GM19351 (cell line): ENCODE data around the gene TRPM6.

Experiments
- ATAC-seq: cut with Tn5 transposase; IDR thresholded peaks from one replicate; pipeline ENCODE4 v1.9.1; 2021; ENCODE audit warnings: mild to moderate bottlenecking, moderate library complexity; ENCODE audit not compliant: unreplicated experiment

TRPM6 gene

DNA sequence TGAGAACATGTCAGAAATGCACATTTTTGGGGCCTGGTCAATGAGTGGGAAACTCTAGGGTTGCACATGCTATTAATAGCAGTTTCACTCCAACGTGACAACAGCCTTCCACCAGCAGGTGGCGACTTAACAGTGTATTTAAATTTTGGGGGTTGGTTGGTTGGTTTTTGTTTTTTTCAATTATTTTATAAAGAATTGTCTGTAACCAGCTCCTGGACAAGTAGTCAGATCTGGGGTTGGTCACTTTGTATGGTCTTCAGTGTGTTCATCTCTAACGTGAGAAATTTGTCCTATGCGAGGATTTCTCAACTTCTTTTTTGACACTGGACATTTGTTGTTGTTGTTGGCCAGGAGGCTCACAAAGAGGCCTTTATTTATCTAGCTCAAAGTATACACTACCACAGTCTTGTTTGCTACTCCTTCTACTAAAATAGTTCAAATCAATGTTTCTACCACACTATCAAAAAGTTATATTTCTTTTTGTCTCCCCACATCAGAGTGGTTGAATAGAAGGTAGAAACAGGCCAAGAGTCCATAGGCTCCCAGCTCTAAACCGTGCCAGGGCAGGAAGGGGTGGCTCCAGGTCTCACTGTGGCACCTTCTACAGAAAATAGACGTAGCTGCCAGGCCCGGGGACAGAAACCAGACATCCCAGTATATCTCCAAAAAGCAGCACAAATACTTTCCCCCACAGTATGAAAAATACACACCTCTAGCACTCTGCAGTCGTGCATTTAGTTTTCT lies 110.4 kb downstream of the TRPM6 start:
- ATAC-seq, result peak; percentile 66

DNA sequence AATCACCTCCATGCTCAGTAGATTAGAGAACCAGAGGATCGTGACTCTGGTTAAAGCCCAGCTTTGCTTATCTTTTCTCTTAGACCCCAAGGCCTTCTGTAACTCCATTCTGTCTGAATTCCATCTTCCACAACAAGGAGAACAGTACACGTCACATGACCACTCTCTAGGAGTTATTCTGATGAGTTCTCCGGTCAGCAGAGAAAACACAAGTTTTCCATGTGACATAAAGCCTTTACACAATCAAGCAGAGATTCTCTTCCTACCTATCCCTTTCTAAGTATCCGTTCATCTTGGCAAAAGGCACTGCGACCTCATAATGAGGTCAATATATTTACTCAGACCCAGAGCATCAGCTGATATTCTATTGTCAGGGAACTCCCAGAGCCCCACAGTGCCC lies 112.3 kb downstream of the TRPM6 start:
- no peak for ATAC-seq

DNA sequence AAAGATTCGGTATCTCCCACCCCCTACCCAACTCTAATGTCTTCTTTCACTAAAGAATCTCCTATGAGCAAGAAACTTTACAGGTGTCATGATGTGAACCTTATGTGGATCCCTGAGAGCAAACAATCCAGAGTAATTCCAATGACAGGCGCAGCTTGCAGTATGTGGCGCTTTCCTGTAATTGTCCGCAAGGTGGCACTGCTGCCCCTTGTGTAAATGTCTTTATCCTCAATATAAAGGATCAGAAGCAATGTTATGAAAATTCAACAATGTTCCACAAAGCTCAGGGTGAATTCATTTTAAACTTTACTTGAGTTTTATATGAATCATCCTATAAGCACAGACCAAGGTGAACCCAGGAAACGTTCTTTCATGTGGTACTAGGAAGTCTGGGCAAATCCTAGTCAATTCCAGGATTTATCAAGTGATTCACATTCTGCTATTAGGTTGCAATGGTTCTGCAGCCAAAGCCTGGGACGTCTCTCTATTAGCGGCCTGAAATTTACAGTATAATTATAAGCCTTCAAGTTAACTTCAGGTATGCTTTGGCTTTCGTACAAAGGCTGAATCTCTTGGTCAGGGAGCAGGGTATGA lies 113.7 kb downstream of the TRPM6 start:
- peak; percentile 34 for ATAC-seq

DNA sequence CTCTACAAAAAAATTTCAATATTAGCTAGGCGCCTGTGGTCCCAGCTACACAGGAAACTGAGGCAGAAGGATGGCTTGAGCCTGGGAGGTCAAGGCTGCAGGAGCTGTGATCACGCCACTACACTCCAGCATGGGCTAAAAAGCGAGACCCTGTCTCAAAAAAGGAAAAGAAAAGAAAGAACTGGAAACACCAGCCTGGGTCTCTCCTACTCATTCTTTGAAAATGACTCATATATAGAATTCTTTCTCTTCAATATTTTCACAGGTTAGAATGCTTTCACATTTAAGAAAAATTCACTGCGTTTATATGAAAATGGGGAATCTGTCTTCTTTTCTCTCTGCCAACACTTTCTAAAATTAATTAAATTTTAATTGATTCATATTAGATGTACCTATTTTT lies 115.6 kb downstream of the TRPM6 start:
- peak; percentile 60 for ATAC-seq

DNA sequence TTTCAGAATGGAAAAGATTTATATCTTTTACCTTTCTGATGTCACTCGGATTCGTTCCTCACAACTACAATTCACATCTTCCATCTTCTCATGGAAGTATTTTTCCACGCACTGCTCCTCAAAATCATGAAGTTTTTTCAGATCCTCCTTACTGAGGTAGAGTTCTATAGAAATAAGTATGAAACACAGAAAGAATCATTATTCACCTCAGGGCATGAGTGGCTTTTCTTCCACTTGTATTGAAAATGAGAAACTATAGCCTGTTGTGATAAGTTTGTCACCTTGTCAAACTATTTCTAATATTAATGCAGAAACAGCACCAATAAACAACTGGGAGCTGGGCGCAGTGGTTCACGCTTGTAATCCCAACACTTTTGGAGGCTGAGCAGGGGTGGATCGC lies 116.0 kb downstream of the TRPM6 start:
- ATAC-seq, result no peak

DNA sequence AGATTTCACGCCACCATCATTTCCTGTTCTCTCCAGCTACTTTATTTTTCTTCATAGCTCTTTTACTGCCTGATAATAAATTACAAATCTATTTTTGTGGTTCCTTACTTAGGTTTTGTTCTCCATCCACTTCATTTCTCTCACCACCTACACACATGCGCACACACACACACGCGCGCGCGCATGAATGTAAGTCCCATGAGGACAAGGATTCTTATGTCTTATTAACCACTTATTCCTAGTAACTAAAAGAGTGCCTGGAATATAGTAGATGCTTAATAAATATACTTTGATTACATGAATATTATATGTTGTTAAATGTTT lies 116.5 kb downstream of the TRPM6 start:
- ATAC-seq, result no peak

DNA sequence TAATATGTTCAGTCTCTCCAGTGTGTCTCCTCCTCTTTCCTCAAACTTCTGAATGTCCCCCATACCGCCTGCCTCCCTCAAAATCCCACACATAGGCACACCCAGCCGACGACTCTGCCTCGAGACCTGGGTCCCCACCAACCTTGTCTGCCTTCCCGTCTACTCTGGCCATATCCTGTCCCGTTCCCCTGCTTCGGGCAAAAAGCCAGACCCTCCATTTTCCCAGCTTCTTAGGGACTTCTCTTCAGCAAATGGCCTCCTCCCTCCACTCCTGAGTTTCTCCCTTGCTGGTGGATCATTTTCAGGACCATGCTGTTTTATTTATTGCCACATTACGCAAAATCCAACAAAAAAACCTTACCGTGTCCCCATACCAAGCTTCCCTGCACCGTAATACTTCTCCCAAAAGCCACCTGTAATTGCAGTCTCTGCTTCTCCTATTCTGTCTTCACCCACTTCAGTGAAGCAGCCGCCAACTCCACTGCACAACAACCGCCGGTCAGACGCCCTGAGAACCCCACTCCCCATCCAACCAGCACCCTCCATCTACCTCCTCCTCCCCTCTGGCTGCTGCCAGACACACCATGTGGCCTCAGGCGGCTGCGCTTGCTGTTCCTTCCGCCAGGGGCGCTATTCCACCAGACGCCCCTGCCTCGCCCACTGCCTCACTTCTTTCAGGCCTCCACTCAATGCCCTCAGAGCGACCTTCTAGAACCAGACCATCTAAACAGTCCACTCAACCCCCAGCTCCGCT lies 117.0 kb downstream of the TRPM6 start:
- ATAC-seq, result peak; percentile 72

DNA sequence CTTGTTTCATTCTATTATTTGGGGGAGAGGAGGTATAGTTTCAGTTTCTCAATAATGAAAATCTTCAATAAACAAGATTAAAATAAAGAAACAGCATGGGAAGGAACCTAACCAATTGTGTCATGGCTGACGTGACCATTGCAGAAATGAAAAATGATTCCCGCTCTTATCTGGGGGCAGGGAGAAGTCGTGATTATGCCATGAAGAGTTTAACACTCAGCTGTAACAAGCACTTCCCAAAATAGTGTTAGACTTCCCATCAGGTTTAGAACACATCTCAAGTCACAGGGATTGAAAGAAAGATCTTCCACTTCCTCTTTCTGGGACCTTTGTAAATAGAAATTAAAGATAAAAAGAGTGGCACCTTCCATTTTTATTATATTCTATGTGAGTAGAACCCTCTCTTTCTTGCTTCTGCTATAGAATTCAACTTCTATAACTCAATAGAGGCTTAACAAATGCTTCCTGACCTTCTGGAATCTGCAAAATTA lies 122.2 kb downstream of the TRPM6 start:
- ATAC-seq, result no peak

DNA sequence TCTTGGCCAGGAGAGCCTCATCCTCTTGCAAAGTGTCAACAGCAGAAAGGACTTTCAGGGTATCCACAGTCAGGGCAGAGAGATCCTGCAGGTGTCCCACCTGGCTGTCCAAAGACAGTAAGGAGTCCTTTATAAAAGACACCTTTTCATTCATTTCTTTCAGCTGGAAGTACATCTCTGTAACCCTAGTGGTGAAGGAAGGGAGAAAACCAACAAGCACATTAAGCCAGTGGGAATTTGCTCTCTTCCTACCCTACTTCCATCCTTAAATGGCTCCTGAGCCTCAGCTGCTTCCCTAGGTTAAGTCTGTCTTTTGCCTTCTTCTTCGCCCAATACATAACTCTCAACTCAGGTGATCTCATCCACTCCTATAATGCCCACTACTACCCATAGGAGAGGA lies 124.8 kb downstream of the TRPM6 start:
- ATAC-seq, result no peak

DNA sequence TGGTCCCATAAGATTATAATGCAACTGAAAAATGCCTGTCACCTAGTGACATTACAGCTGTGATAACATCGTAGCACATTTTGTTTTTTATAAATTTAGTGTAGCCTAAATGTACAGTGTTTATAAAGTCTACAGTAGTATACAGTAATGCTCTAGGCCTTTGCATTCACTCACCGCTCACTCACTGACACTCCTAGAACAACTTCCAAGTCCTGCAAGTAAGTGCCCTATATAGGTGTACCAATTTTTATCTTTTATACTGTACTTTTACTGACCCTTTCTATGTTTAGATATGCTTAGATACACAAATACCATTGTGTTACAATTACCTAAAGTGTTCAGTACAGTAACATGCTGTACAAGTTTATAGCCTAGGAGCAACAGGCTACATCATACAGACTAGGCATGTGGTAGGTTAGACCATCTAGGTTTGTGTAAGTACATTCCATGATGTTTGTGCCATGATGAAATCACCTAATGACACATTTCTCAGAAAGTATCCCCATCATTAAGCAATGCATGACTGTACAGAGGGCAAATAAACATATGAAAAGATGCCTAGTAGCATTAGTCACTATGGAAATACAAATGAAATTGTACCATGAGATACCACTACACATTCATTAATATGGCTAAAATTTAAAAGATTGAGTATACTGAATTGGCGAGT lies 127.6 kb downstream of the TRPM6 start:
- no peak for ATAC-seq

DNA sequence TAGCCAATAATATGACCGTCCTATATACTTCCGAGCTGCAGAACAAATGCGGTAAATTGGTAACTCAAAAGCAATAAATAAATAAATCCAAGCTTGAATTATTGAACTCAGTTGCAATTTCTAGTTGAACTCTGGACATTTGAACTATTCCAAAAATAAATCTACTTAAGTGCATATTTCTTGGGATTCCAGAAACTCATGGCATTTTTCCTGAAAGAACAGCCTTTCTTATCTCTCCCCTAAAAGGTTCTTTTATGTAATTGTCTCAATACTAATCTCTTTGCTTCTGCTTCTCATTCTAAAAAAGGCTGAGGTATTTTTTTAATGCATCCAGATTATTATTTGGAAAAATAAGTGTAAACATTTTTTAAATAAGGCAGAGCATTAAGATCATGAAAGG lies 131.7 kb downstream of the TRPM6 start:
- no peak for ATAC-seq

DNA sequence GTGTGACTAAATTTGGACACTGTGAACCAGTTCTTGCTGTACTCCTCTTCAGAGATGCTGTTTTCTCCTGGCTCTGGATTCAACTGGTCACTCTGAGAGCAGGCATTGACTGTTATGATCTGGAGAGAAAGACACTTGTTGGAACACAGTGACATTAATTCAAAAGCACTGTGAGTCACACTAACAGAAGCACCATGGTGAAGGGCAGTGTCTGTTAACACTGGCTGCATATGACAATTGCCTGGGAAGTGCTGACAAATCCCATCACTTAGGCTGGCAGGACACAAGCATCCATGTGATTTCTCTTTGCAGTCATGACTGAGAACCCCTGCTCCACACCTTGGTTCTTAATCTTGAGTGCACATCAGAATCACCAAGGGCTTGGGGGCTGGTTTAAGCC lies 132.4 kb downstream of the TRPM6 start:
- no peak for ATAC-seq

DNA sequence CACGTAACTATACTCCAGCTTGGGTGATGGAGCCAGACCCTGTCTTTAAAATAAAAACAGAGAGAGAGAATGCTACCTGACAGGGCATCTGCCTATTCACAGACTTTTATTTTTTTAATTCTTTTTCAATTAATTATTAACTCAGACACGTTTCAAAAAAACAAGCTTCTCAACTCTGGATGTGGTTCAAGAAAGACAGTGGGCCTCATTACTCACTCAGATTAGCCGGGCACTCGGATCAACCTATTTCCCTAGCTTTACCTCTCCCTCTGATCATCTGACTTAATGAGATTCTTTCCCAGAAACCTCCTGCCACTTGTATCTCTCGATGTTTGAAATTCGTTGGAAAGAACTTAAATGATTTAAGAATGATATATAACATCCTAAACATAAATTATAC lies 134.1 kb downstream of the TRPM6 start:
- no peak for ATAC-seq

DNA sequence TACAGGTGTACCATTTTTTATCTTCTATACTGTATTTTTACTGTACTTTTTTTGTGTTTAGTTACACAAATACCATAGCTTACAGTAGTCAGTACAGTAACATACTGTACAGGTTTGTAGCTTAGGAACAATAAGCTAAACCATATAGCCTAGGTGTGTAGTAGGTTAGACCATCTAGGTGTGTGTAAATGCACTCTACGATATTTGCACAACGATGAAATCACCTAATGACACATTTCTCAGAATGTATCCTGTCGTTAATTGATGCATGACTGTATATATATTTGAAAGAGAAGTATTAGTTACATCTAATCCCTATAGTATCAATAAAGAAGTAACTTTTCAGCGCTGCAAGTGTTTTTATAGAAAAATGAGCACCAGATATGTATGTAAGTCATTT lies 138.8 kb downstream of the TRPM6 start:
- ATAC-seq, result no peak

DNA sequence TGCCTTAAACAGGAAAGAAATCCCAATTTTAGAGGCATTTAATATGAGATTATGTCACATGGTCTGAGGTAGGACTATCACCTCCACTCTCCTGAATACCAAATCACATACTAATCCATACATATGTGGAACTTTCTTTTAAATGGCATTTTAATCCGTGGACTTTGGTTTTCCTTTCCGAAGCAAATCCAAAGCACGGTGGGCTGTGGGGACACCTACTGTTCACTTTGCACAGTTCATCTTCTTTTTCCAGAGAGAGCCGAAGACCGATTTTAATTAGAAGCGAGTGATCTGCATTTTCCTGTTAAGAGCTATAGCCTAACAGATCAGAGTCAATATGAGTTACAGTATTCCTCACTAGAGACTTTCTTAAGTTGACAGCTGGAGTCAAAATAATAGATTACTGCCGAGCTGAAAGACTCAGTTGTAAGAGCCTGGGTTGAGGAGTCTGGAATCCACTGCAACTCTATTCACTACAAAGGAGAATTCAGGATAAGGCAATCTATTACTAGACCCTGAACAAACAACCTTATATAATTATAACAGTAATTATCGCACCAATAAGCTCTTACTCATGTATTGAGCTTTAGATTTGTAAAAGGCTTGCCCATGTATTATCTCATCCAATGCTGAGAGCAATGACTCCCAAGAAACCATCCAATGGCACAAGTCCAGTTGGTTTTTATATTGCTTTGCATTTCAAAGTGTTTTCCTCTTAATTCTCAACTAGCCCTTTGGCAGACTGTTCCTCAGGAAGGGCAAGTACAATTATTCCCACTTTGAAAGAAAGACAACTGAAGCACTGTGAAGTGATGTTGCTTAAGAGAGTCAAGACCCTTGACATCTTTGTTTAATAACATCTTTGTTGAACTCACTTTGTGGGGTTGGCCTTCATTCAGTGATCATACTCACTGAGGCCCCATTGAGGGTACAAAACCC lies 144.7 kb downstream of the TRPM6 start:
- ATAC-seq, result peak; percentile 68

DNA sequence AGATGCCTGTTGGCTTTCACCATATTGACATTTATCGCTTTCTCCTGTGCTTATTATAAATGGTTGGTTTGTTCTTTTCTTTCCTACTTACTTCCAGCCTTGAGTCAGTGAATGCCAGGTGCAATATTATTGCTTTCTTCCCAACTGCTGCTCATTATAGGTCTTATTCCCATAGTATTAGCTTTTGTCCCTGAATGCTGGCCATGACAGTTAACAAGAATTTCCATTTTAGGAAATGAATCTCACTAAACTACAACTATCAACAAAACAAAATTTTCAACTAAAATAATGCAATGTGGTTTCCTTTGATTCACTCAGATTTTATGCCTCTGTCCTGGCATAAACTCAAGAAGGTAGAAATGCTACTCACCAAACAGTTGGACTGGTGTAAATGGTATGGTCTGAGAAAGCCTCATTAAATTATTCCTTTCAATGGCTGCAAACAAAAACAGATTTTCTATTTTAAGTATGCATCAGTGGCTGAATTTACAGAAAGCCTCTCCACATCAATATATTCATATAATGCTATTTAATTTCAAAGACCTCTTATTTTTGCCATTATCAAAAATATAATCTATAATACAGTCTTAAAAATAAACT lies 145.4 kb downstream of the TRPM6 start:
- no peak for ATAC-seq

DNA sequence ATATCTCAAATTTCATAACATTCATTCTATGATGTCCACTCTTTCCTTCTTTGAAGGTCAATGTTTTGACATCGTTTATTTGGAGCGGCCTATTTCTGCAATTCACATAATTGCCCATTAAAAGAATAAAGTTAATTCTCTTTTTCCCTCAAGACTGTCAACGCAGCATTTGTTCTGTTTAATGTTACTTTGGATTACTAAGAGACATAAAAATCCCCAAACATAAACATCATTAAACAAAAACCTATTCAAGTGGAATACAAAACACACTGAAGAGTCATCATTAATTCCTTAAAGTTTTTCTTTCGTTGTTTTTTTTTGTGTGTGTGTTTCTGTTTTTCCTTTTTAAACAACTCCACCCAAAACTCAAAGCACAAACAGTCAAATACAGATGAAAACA lies 151.1 kb downstream of the TRPM6 start:
- ATAC-seq, result no peak

DNA sequence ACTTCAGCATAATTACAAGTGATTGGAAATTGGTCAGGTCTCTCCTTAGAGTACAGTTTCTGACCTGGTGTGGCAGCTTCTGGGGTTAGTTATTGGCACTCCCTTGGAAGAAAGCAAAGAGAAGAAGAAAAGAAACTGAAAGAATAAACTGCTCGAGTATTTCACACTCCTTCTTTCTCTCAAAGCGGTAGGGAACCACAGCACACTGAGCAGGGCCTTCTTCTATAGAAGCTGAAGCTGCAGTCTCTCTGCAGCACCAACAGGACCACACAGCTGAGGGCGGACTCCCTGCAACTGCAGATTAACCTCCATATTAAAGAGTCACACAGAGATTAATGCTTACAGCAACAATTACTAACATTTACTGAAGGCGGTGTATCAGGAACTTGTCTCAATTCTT lies 152.0 kb downstream of the TRPM6 start:
- ATAC-seq, result peak; percentile 73

DNA sequence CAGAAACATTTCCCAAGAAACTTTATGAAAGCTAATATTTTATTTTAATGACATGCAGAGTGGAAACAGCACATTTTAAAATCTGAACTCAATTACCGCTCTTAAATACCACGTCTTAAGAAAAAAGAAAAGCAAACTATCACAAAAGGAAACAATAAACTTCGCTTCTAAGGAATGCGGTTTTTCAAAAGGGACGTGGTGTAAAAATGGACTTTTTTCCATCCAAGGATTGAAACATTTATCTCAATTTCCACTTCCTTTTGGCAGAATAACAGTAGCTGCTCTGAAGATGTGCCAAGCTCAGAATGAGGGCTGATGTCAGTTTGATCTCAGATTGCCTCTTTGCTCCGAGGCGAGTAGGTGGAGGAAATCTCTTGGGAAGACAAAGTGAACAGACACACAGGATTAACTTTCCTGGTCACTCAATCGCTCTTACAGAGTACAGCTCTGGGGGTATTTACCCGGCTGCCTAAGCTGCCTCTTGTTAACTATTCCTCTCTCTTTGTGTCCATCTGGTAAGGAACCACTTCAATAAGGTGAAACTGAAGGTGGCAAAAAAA lies 158.5 kb downstream of the TRPM6 start:
- ATAC-seq, result no peak

DNA sequence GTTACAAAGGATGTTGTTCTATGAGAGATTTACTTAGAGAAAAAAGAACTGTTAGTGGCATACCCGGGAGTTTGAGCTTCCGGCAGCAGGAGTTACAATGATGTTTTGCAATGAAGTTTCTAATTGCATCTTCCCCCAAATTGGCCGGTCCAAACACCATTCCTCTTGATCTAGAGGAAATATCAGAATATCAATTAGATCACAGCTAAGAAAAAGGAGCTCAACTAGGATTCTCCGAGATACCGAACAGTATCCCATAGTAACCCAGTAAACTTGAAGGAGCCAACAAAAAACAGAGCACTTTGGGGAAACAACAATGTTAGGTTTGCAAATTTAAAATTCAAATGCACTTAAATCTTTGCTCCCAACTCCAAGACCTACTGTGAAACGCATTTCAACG lies 159.5 kb downstream of the TRPM6 start:
- ATAC-seq, result no peak
